Measurements from ENCODE around the gene TMA7.
"Not testable (repeated sequence)": the region's sequence is repeated elsewhere in the genome, so short reads cannot be mapped to it uniquely, and the experiment has no call there.

The TMA7 gene

GRCh38 chr3:48475188-48475587 lies 35.1 kb downstream of the TMA7 start:
- no peaks in the 10 kb centered on the region for H3K36me3 ChIP-seq (ENCODE audit: control insufficient read depth, insufficient read depth, low read length)
- 64% methylated on average over 11 of the region's 11 CpGs for WGBS, 2 experiments
- no peaks in the 10 kb centered on the region for H3K9me3 ChIP-seq (ENCODE audit: control insufficient read depth, low read length)
- H3K4me1 ChIP-seq (ENCODE audit: control insufficient read depth, insufficient read depth, low read length) = peaks cover 24% of the 10 kb centered on the region
- H3K27me3 ChIP-seq (ENCODE audit: control insufficient read depth, insufficient read depth, low read length, poor library complexity, severe bottlenecking) = no peaks in the 10 kb centered on the region
- no peak overlapping the region for H3K4me3 ChIP-seq (ENCODE audit: insufficient read depth, low read depth, low read length)
- H3K27ac ChIP-seq (ENCODE audit: insufficient read depth, low read depth, low read length, poor library complexity, severe bottlenecking) = no peak overlapping the region

DNA sequence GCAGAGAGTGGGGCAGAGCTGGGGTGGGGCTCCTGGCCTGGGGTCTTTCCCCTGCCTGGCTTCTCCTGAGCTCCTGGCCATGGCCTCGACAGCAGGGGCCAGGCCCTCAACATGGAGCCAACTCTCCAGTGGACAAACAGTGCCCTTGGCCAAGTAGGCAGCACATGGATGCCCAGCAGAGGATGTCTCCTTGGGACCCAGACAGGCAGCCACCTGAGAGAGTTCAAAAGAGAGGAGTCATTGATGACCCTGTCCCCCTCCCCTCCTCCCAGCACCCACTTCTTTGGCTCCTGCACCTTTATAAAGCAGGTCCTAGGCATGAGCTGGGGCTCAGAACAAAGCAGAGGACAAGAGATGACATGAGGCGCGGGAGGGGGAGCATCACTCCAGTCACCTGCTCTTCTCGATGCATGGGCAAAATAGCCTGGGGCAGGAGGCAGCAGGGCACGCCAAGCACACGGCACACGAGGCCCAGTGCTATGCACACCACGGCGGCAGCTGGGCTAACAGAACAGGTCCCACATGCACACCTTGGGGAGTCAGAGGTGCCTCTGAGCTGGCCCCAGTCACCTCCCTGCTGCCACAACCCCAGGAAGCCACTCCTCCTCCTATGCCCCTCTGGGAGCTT lies 36.5 kb downstream of the TMA7 start:
- no peaks in the 10 kb centered on the region for H3K27me3 ChIP-seq (ENCODE audit: control insufficient read depth, insufficient read depth, low read length, poor library complexity, severe bottlenecking)
- no peaks in the 10 kb centered on the region for H3K9me3 ChIP-seq (ENCODE audit: control insufficient read depth, low read length)
- H3K4me1 ChIP-seq (ENCODE audit: control insufficient read depth, insufficient read depth, low read length) = peaks cover 20% of the 10 kb centered on the region
- WGBS, 2 experiments = 93 to 94% methylated on average over 9 of the region's 9 CpGs
- H3K4me3 ChIP-seq (ENCODE audit: insufficient read depth, low read depth, low read length) = no peak overlapping the region
- H3K27ac ChIP-seq (ENCODE audit: insufficient read depth, low read depth, low read length, poor library complexity, severe bottlenecking) = no peak overlapping the region
- no peaks in the 10 kb centered on the region for H3K36me3 ChIP-seq (ENCODE audit: control insufficient read depth, insufficient read depth, low read length)

DNA sequence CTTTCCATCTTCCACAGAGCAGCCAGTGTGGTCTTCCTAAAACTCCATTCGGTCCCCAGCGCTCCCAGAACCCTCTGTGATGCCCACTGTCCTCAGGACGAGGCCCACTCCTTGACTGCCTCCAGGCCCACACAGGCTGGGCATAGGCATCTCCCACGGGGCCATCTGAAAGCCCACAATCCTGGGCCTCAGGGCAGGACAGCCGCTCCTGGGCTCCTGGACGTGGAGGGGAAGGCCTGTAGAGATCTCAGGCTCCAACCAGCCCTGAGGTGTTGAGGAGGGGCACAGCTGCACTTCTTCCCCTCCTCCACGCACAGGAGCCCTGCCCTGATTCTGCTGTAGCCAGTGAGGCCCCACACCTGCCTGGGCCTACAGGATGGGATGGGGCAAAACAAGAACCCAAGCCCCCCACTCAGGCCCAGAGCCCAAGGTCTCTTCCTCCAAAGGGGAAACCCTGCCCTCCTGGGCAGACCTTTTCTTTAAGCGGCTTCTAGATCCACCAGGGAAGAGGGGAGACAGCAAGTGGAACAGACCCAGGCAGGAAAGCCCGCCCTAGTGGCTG lies 38.0 kb downstream of the TMA7 start:
- no peaks in the 10 kb centered on the region for H3K9me3 ChIP-seq (ENCODE audit: control insufficient read depth, low read length)
- peaks cover 12% of the 10 kb centered on the region for H3K4me1 ChIP-seq (ENCODE audit: control insufficient read depth, insufficient read depth, low read length)
- H3K27ac ChIP-seq (ENCODE audit: insufficient read depth, low read depth, low read length, poor library complexity, severe bottlenecking) = no peak overlapping the region
- H3K4me3 ChIP-seq (ENCODE audit: insufficient read depth, low read depth, low read length) = no peak overlapping the region
- WGBS, 2 experiments = 88 to 89% methylated on average over 9 of the region's 9 CpGs
- no peaks in the 10 kb centered on the region for H3K27me3 ChIP-seq (ENCODE audit: control insufficient read depth, insufficient read depth, low read length, poor library complexity, severe bottlenecking)
- H3K36me3 ChIP-seq (ENCODE audit: control insufficient read depth, insufficient read depth, low read length) = no peaks in the 10 kb centered on the region

- Histone ChIP-seq H3K4me3 (ENCODE audit: insufficient read depth, low read depth, low read length) (no peak overlapping the region), H3K27me3 (ENCODE audit: control insufficient read depth, insufficient read depth, low read length, poor library complexity, severe bottlenecking) (no peaks in the 10 kb centered on the region), H3K27ac (ENCODE audit: insufficient read depth, low read depth, low read length, poor library complexity, severe bottlenecking) (no peak overlapping the region), H3K9me3 (ENCODE audit: control insufficient read depth, low read length) (no peaks in the 10 kb centered on the region), H3K4me1 (ENCODE audit: control insufficient read depth, insufficient read depth, low read length) (peaks cover 8% of the 10 kb centered on the region), H3K36me3 (ENCODE audit: control insufficient read depth, insufficient read depth, low read length) (no peaks in the 10 kb centered on the region)
- 86 to 88% methylated on average over 19 of the region's 19 CpGs for WGBS, 2 experiments
Measured at GRCh38 chr3:48478626-48479555, 38.8 kb downstream of the TMA7 start.

DNA sequence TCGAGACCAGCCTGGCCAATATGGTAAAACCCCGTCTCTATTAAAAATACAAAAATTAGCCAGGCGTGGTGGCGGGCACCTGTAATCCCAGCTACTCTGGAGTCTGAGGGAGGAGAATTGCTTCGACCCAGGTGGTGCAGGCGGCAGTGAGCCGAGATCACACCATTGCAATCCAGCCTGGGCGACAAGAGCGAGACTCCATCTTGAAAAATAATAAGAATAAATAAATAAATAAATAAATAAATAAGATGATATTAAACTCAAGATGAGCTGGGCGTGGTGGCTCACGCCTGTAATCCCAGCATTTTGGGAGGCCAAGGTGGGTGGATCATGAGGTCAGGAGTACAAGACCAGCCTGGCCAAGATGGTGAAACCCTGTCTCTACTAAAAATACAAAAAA lies 40.8 kb downstream of the TMA7 start:
- not testable (repeated sequence) for H3K27ac ChIP-seq (ENCODE audit: insufficient read depth, low read depth, low read length, poor library complexity, severe bottlenecking); H3K4me3 ChIP-seq (ENCODE audit: insufficient read depth, low read depth, low read length); H3K27me3 ChIP-seq (ENCODE audit: control insufficient read depth, insufficient read depth, low read length, poor library complexity, severe bottlenecking); H3K4me1 ChIP-seq (ENCODE audit: control insufficient read depth, insufficient read depth, low read length); H3K36me3 ChIP-seq (ENCODE audit: control insufficient read depth, insufficient read depth, low read length); H3K9me3 ChIP-seq (ENCODE audit: control insufficient read depth, low read length)
- WGBS, 2 experiments = 89 to 95% methylated on average over 9 of the region's 11 CpGs

GRCh38 chr3:48482822-48483221 lies 42.8 kb downstream of the TMA7 start:
- H3K27me3 ChIP-seq (ENCODE audit: control insufficient read depth, insufficient read depth, low read length, poor library complexity, severe bottlenecking); H3K36me3 ChIP-seq (ENCODE audit: control insufficient read depth, insufficient read depth, low read length); H3K27ac ChIP-seq (ENCODE audit: insufficient read depth, low read depth, low read length, poor library complexity, severe bottlenecking); H3K9me3 ChIP-seq (ENCODE audit: control insufficient read depth, low read length); H3K4me3 ChIP-seq (ENCODE audit: insufficient read depth, low read depth, low read length); H3K4me1 ChIP-seq (ENCODE audit: control insufficient read depth, insufficient read depth, low read length): not testable (repeated sequence)
- 89 to 94% methylated on average over 6 of the region's 6 CpGs for WGBS, 2 experiments

- Histone ChIP-seq H3K4me1 (ENCODE audit: control insufficient read depth, insufficient read depth, low read length) (no peaks in the 10 kb centered on the region), H3K36me3 (ENCODE audit: control insufficient read depth, insufficient read depth, low read length) (no peaks in the 10 kb centered on the region)
- 92 to 93% methylated on average over 5 of the region's 5 CpGs for WGBS, 2 experiments
Measured at GRCh38 chr3:48486952-48487351, 46.9 kb downstream of the TMA7 start.

DNA sequence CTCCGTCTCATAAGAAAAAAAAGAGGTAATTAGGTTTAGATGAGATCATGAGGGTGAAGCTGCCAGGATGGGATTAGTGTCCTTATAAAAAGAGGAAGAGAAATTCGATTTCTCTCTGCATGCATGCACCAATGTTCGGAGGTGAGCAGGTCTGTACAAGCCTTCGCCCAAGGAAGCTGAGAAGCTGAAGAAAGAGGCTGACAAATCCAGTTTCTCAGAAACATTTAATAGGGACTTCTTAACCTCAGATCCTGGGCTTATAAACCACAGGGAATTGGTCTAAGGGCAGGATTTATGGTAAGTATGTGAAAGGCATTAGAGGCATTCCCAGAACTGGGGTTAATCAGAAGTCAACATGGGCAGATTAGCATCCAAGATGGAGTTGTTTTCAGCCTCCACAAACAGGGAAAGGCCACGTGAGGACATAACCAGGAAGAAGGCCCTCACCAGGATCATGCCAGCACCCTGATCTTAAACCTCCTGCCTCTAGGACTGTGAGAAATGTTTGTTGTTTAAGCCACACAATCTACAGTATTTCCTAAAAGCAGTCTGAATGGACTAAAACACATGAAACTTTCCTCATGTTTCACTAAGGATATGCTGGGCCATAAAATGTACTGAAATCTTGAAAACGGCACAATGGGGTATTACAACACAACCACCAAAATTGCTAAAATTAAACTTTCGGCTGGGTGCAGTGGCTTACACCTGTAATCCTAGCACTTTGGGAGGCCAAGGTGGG lies 52.6 kb downstream of the TMA7 start:
- Histone ChIP-seq H3K27ac (ENCODE audit: insufficient read depth, low read depth, low read length, poor library complexity, severe bottlenecking) (no peak overlapping the region), H3K36me3 (ENCODE audit: control insufficient read depth, insufficient read depth, low read length) (no peaks in the 10 kb centered on the region)

More at GRCh38 chr3:48486952-48487351, 46.9 kb downstream of the TMA7 start:
- no peaks in the 10 kb centered on the region for H3K27me3 ChIP-seq (ENCODE audit: control insufficient read depth, insufficient read depth, low read length, poor library complexity, severe bottlenecking)
- H3K4me3 ChIP-seq (ENCODE audit: insufficient read depth, low read depth, low read length) = no peak overlapping the region
- no peaks in the 10 kb centered on the region for H3K9me3 ChIP-seq (ENCODE audit: control insufficient read depth, low read length)
- no peak overlapping the region for H3K27ac ChIP-seq (ENCODE audit: insufficient read depth, low read depth, low read length, poor library complexity, severe bottlenecking)

GRCh38 chr3:48493203-48493501 lies 53.1 kb downstream of the TMA7 start:
- peaks cover 5% of the 10 kb centered on the region for H3K36me3 ChIP-seq (ENCODE audit: control insufficient read depth, insufficient read depth, low read length)
- no peaks in the 10 kb centered on the region for H3K4me1 ChIP-seq (ENCODE audit: control insufficient read depth, insufficient read depth, low read length)
- H3K4me3 ChIP-seq (ENCODE audit: insufficient read depth, low read depth, low read length) = no peak overlapping the region
- H3K27ac ChIP-seq (ENCODE audit: insufficient read depth, low read depth, low read length, poor library complexity, severe bottlenecking) = no peak overlapping the region
- H3K9me3 ChIP-seq (ENCODE audit: control insufficient read depth, low read length) = no peaks in the 10 kb centered on the region
- WGBS, 2 experiments = 90 to 91% methylated on average over 3 of the region's 3 CpGs
- H3K27me3 ChIP-seq (ENCODE audit: control insufficient read depth, insufficient read depth, low read length, poor library complexity, severe bottlenecking) = no peaks in the 10 kb centered on the region

More for the DNA sequence above, 52.6 kb downstream of the TMA7 start:
- 93% methylated on average over 7 of the region's 7 CpGs for WGBS, 2 experiments
- no peaks in the 10 kb centered on the region for H3K9me3 ChIP-seq (ENCODE audit: control insufficient read depth, low read length)
- H3K27me3 ChIP-seq (ENCODE audit: control insufficient read depth, insufficient read depth, low read length, poor library complexity, severe bottlenecking) = no peaks in the 10 kb centered on the region
- H3K4me3 ChIP-seq (ENCODE audit: insufficient read depth, low read depth, low read length) = no peak overlapping the region
- H3K4me1 ChIP-seq (ENCODE audit: control insufficient read depth, insufficient read depth, low read length) = no peaks in the 10 kb centered on the region
